Peyer's patch (tissue), 4 donors: ENCODE data around the gene LTO1.

Source experiments
- POLR2A ChIP-seq, 2 donors: fragments of 450-650 bp; IDR thresholded peaks; one replicate each; pipeline ENCODE4 v1.5.1; 2017; ENCODE audit warnings: antibody characterized with exemption in 2 of 2, mild to moderate bottlenecking in 2 of 2, moderate library complexity in 2 of 2
- TF ChIP-seq, protein P1 (sequence below), 6 experiments: fragments of 450-650 bp in 4 of 6; fragments of 200-600 bp in 2 of 6; sonication (generic) in 1 of 6; IDR thresholded peaks; one replicate each; pipeline ENCODE4 v1.5.1; 2017 to 2019; ENCODE audit warnings: antibody characterized with exemption in 6 of 6, mild to moderate bottlenecking in 3 of 6, moderate library complexity in 1 of 6

DNA sequence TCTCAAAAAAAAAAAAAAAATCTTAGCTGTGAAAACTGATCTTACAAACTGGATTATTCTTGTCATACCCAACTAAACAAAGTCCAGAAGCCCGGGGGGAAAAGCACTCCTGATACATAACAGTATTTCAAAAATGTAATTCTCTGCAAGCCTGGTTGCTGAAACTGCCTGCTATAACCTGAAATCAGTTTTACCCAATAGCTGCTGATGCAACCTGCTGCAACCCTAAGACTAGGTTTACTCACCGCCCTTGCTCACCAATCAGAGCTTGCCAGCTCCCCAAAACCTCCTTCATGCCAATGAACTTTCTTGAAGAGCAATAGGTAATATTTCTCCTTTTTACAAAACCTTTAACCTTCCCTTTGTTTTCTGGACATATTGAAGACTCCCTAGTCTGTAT lies 16.3 kb upstream of the LTO1 start:
- TF ChIP-seq, protein P1, sequence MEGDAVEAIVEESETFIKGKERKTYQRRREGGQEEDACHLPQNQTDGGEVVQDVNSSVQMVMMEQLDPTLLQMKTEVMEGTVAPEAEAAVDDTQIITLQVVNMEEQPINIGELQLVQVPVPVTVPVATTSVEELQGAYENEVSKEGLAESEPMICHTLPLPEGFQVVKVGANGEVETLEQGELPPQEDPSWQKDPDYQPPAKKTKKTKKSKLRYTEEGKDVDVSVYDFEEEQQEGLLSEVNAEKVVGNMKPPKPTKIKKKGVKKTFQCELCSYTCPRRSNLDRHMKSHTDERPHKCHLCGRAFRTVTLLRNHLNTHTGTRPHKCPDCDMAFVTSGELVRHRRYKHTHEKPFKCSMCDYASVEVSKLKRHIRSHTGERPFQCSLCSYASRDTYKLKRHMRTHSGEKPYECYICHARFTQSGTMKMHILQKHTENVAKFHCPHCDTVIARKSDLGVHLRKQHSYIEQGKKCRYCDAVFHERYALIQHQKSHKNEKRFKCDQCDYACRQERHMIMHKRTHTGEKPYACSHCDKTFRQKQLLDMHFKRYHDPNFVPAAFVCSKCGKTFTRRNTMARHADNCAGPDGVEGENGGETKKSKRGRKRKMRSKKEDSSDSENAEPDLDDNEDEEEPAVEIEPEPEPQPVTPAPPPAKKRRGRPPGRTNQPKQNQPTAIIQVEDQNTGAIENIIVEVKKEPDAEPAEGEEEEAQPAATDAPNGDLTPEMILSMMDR (IDR thresholded peaks at IDR 0.05) = no peak
- no peak for TF ChIP-seq POLR2A (IDR thresholded peaks at IDR 0.05)
